ENCODE measurements around the gene C1QTNF7. TPM values are rescaled to one million over a fixed set of nuclear protein-coding genes. Genes with fewer than 3 reads are reported as not detected.

Gene C1QTNF7
- total and polyA plus RNA-seq, 2 experiments from 2014 or later, result not detected

DNA sequence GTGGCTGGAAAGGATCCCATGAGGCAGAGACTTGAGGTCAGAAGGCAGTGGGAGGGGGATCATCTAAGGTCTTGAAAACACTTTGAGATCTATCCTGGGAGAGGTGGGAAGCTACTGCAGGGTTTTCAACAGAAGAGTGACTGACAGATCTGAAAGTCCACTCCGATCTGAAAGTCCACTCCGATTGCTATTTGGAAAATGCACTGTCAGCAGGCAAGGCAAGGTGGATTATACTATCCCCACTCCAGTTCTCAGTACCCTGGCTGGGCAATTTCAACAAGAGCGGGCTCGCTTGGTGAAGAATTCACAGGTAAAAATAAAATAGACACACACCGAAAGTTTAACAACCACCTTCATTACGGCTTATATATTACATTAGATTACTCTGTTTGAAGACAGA is 42.3 kb upstream of the C1QTNF7 start:
- Histone ChIP-seq H3K36me3 (no peaks in the 10 kb centered on the region), H3K27me3 (no peaks in the 10 kb centered on the region), H3K9me3 (ENCODE audit: low read depth) (no peaks in the 10 kb centered on the region), H3K4me1 (ENCODE audit: low read depth) (peaks cover 11% of the 10 kb centered on the region), H3K4me3 (no peak overlapping the region), H3K27ac (peak overlapping the region; percentile 45)
- TF ChIP-seq, protein P1, sequence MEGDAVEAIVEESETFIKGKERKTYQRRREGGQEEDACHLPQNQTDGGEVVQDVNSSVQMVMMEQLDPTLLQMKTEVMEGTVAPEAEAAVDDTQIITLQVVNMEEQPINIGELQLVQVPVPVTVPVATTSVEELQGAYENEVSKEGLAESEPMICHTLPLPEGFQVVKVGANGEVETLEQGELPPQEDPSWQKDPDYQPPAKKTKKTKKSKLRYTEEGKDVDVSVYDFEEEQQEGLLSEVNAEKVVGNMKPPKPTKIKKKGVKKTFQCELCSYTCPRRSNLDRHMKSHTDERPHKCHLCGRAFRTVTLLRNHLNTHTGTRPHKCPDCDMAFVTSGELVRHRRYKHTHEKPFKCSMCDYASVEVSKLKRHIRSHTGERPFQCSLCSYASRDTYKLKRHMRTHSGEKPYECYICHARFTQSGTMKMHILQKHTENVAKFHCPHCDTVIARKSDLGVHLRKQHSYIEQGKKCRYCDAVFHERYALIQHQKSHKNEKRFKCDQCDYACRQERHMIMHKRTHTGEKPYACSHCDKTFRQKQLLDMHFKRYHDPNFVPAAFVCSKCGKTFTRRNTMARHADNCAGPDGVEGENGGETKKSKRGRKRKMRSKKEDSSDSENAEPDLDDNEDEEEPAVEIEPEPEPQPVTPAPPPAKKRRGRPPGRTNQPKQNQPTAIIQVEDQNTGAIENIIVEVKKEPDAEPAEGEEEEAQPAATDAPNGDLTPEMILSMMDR (IDR thresholded peaks at IDR 0.05; ENCODE audit: low read depth, low read length), result no peak
- DNase-seq (ENCODE audit: low read depth in 1 of 2, low spot score in 1 of 2), result no peak

DNA sequence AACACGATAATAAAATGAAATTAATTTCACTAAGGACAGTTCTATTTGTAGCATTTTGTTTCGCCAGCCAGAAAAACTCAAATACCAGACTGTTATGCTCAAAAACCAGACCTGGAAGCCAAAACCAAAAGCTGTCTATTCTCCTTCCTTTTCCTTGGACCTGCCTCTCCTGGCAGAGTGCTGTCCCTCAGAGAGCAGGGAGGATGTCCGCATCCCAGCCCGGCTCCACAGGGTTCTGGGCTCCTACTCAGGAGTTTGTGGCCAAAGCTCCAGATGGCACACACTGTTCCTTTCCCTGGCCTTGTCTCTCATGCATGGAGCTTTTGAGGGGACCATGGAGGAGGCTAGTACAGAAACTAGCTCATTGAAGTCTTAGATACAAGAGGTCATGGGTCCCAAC is 41.9 kb upstream of the C1QTNF7 start:
- TF ChIP-seq, protein P1 (IDR thresholded peaks at IDR 0.05; ENCODE audit: low read depth, low read length), result no peak
- H3K27ac ChIP-seq, result peak overlapping the region; percentile 45
- H3K4me1 ChIP-seq (ENCODE audit: low read depth), result peaks cover 11% of the 10 kb centered on the region
- no peaks in the 10 kb centered on the region for H3K36me3 ChIP-seq
- H3K4me3 ChIP-seq, result no peak overlapping the region
- H3K9me3 ChIP-seq (ENCODE audit: low read depth), result no peaks in the 10 kb centered on the region
- no peak for DNase-seq (ENCODE audit: low read depth in 1 of 2, low spot score in 1 of 2)
- no peaks in the 10 kb centered on the region for H3K27me3 ChIP-seq

DNA sequence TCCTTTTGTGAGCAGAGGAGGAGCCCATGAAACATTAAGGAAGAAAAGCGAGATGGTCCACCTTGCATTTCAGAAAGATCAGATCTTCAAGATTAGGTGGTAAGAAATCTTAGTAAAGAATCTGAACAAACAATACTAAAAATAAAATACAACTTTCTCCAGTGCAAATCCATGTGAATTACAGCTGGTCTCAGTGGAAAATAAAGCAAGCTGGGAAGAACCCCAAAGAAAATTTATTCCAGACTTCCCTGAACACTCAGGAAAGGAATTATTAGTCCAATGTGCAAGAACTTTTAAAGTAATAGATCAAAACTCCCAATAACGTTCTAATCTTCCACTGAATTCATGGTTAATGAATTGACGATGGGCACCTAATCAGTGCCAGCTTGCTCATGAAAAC is 37.3 kb upstream of the C1QTNF7 start:
- TF ChIP-seq, protein P1 (IDR thresholded peaks at IDR 0.05; ENCODE audit: low read depth, low read length), result no peak
- H3K27me3 ChIP-seq, result no peaks in the 10 kb centered on the region
- H3K27ac ChIP-seq, result no peak overlapping the region
- H3K4me3 ChIP-seq, result no peak overlapping the region
- no peaks in the 10 kb centered on the region for H3K36me3 ChIP-seq
- peaks cover 2% of the 10 kb centered on the region for H3K4me1 ChIP-seq (ENCODE audit: low read depth)
- no peaks in the 10 kb centered on the region for H3K9me3 ChIP-seq (ENCODE audit: low read depth)
- no peak for DNase-seq (ENCODE audit: low read depth in 1 of 2, low spot score in 1 of 2)

DNA sequence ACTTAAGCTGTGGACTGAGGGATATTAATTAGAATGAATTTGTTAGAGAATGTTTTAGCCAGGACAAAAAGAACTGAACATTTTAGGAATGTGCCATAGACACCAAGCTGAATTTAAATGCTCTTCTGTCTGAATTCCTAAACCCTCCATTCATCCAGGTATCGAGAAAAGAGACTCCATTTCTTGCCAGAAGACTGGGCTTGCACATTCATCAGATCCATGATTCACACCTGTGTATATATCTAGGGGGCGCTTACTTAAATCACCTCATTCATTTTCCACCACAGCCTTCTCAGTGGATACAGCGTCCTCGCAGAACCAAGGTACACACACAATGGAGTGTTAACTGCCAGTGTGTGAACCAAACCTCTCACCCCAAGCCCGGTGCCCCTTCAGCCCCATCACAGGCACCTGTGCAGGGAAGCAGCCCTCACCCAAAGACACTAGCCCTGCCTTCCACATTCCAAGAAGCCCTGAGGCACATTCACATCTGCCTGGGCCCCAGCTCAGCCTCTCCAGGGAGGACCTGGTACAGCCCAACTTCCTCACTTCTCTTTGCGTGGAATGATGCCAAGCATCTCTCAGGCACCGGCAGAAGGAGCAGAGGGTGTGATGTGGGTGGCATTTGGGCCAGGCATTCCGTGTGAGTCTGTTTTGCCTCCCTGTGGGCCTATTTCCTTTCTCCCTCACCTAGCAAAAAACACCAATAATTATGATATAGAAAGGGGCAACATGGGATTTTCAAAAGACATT is 35.6 kb upstream of the C1QTNF7 start:
- TF ChIP-seq, protein P1 (IDR thresholded peaks at IDR 0.05; ENCODE audit: low read depth, low read length), result no peak

DNA sequence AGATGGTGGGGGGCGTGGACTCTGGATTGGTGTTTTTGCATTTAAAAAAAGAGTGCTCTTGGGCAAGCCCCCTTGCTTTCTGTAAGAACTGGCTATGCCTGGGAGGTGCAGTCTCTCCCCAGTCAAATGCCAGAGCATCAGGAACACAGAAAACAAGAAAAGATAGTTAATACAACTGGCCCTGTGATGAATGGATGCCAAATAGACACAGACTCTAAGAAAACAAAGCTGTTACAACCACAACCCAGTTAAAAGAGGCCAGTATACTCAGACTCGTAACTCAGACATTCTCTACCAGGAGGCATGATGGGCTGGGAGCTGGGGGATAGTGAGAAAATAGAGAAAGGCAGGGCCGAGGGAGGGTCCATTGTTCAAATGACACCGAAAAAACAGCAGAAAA is 32.5 kb upstream of the C1QTNF7 start:
- Histone ChIP-seq H3K9me3 (ENCODE audit: low read depth) (no peaks in the 10 kb centered on the region), H3K27me3 (no peaks in the 10 kb centered on the region), H3K27ac (no peak overlapping the region), H3K4me1 (ENCODE audit: low read depth) (no peaks in the 10 kb centered on the region), H3K4me3 (no peak overlapping the region), H3K36me3 (no peaks in the 10 kb centered on the region)
- TF ChIP-seq, protein P1 (IDR thresholded peaks at IDR 0.05; ENCODE audit: low read depth, low read length), result no peak
- DNase-seq (ENCODE audit: low read depth in 1 of 2, low spot score in 1 of 2), result no peak

More for the DNA sequence above, 35.6 kb upstream of the C1QTNF7 start:
- no peaks in the 10 kb centered on the region for H3K27me3 ChIP-seq
- no peak overlapping the region for H3K27ac ChIP-seq
- no peaks in the 10 kb centered on the region for H3K9me3 ChIP-seq (ENCODE audit: low read depth)
- DNase-seq (ENCODE audit: low read depth in 1 of 2, low spot score in 1 of 2), result no peak
- no peaks in the 10 kb centered on the region for H3K36me3 ChIP-seq
- no peaks in the 10 kb centered on the region for H3K4me1 ChIP-seq (ENCODE audit: low read depth)
- no peak overlapping the region for H3K4me3 ChIP-seq
